Measurements from ENCODE around the gene ESF1. TPM values are rescaled to one million over a fixed set of nuclear protein-coding genes. Genes with fewer than 3 reads are reported as not detected.
A peak's percentile ranks its signal among the peaks of the same experiment; 100 is the strongest.

The ESF1 gene
- total and polyA plus RNA-seq, 2 of the 8 experiments (the other 6 are each of a cell fraction or from before 2014, with no cell fraction given), result 1.1 to 32.9 TPM

- Histone ChIP-seq H3K36me3 (ENCODE audit: control insufficient read depth in 2 of 4, insufficient read depth in 4 of 4, low read length in 3 of 4) (no peaks in the 10 kb centered on the region), H2AK5ac (ENCODE audit: low read depth, low read length) (no peak overlapping the region), H2BK12ac (ENCODE audit: low read depth, low read length) (no peak overlapping the region), H3K9ac (replicated peaks in 1 of 4; ENCODE audit: extremely low read depth in 1 of 4, low read depth in 3 of 4, low read length in 3 of 4) (no peak overlapping the region), H3K14ac (ENCODE audit: insufficient read length) (no peak overlapping the region), H2BK120ac (replicated peaks; ENCODE audit: low read depth, low read length) (no peak overlapping the region), H4K5ac (ENCODE audit: insufficient read length, low read depth, low read length) (no peak overlapping the region), H4K8ac (ENCODE audit: extremely low read depth, insufficient read depth, low read length) (no peak overlapping the region), H3K27me3 (replicated peaks in 1 of 4; ENCODE audit: control insufficient read depth in 3 of 4, extremely low read depth in 1 of 4, insufficient read depth in 3 of 4, low read length in 3 of 4) (no peaks in the 10 kb centered on the region), H3K4me2 (ENCODE audit: insufficient read depth in 1 of 2, low read depth in 2 of 2, low read length in 2 of 2) (no peak overlapping the region), H3K56ac (replicated peaks; ENCODE audit: insufficient read length, low read depth, low read length) (no peak overlapping the region), H3K18ac (ENCODE audit: extremely low read depth, low read length) (no peak overlapping the region), H3K9me3 (ENCODE audit: insufficient read depth in 2 of 2, low read depth in 1 of 2, low read length in 1 of 2) (no peaks in the 10 kb centered on the region), H2BK15ac (ENCODE audit: low read length) (no peak overlapping the region), H2AFZ (ENCODE audit: low read length) (no peak overlapping the region), H3K27ac (ENCODE audit: low read depth, low read length) (no peak overlapping the region), H2BK5ac (ENCODE audit: low read depth, low read length) (no peak overlapping the region), H3K4ac (replicated peaks; ENCODE audit: insufficient read length, low read depth, low read length) (no peak overlapping the region), H3K4me1 (replicated peaks in 1 of 4; ENCODE audit: control insufficient read depth in 3 of 4, insufficient read depth in 4 of 4, low read length in 3 of 4) (no peaks in the 10 kb centered on the region), H3K23me2 (ENCODE audit: low read depth, low read length) (no peaks in the 10 kb centered on the region), H4K91ac (replicated peaks; ENCODE audit: insufficient read length, low read length) (no peak overlapping the region), H3K79me2 (ENCODE audit: control insufficient read depth in 1 of 2, insufficient read depth in 2 of 2, low read length in 2 of 2) (no peaks in the 10 kb centered on the region), H2BK20ac (ENCODE audit: low read length) (no peak overlapping the region), H3K79me1 (ENCODE audit: low read depth, low read length) (no peaks in the 10 kb centered on the region), H3K23ac (ENCODE audit: insufficient read length) (no peak overlapping the region), H3K4me3 (ENCODE audit: extremely low read depth in 1 of 4, insufficient read depth in 2 of 4, low read depth in 3 of 4, low read length in 4 of 4) (no peak overlapping the region), H4K20me1 (replicated peaks in 1 of 2; ENCODE audit: control insufficient read depth in 1 of 2, insufficient read depth in 2 of 2, low read length in 2 of 2) (no peaks in the 10 kb centered on the region)
- ChIA-PET POLR2A (ENCODE audit: partially characterized antibody) (interaction anchor here (0.7 kb wide), 1 partner anchor 22 kb away, joined by 3 read pairs; no protein-coding TSS in a partner anchor), CTCF (ENCODE audit: partially characterized antibody) (interaction anchor here (0.6 to 1.4 kb wide), 3 partner anchors 33 to 126 kb away, joined by 3 to 4 read pairs (median 3); no protein-coding TSS in a partner anchor)
- WGBS, 2 experiments (ENCODE audit: extremely low coverage in 1 of 2, insufficient coverage in 1 of 2, insufficient read length in 1 of 2, insufficient replicate concordance in 2 of 2, low coverage in 1 of 2, low lambda C conversion rate in 2 of 2, missing lambda C conversion rate in 1 of 2), result 75% methylated on average over 1 of the region's 1 CpG; no CpG with 5 or more reads in 1 of the 2 experiments
- FAIRE-seq (no peak), DNase-seq (ENCODE audit: low read depth in 1 of 2, low spot score in 2 of 2) (no peak)
- TF ChIP-seq MAFK (IDR thresholded peaks at IDR 0.05; ENCODE audit: low read depth, low read length) (peak; percentile 20; the same call in 1 of the 2 replicates), POLR2A (IDR thresholded peaks at IDR 0.05; ENCODE audit: control extremely low read depth in 1 of 2, low read depth in 2 of 2, low read length in 2 of 2) (no peak)
Observed at GRCh38 chr20:13671916-13672378, 112.8 kb downstream of the ESF1 start.

All from H1 (cell line).